ENCODE measurements around the gene POLL.

POLL gene

GRCh38 chr10:101573885-101574753 is 13.9 kb downstream of the POLL start:
- DNase-seq (ENCODE audit: low read depth), result no peak

DNA sequence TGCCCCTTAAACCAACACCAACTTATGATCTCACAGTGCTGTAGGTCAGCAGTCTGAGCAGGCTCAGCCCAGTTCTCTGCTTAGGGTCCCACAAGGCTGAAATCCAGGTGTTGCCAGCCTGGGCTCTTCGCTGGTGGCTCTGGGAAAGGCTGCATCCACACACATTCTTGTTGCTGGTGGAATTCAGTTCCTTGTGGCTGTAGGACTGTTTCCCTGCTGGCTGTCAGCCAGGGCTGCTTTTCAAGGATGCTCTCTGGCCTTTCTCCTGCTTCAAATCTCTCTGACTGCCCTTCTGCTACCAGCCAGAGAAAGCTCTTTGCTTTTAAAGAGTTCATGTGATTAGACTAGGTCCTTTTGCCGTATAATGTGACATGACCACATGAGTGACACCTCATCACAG is 15.3 kb downstream of the POLL start:
- DNase-seq (ENCODE audit: low read depth), result no peak

DNA sequence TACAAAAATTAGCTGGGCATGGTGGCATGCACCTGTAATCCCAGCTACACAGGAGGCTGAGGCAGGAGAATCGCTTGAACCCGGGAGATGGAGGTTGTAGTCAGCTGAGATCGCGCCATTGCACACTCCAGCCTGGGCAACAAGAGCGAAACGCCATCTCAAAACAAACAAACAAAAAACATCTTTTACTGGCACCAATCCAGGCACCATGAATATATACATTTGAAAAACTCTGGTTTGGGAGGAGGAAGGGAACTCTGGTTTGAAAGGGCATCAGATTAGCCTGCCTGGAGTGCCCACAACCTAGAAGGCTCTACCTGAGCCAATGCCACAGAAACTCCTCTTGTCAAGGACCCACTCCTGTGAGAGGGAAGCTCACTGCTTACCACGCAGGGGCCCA is 15.9 kb downstream of the POLL start:
- DNase-seq (ENCODE audit: low read depth), result no peak

- no peak for DNase-seq (ENCODE audit: low read depth)
These were observed 16.7 kb downstream of the POLL start for GRCh38 chr10:101571271-101571925.

DNA sequence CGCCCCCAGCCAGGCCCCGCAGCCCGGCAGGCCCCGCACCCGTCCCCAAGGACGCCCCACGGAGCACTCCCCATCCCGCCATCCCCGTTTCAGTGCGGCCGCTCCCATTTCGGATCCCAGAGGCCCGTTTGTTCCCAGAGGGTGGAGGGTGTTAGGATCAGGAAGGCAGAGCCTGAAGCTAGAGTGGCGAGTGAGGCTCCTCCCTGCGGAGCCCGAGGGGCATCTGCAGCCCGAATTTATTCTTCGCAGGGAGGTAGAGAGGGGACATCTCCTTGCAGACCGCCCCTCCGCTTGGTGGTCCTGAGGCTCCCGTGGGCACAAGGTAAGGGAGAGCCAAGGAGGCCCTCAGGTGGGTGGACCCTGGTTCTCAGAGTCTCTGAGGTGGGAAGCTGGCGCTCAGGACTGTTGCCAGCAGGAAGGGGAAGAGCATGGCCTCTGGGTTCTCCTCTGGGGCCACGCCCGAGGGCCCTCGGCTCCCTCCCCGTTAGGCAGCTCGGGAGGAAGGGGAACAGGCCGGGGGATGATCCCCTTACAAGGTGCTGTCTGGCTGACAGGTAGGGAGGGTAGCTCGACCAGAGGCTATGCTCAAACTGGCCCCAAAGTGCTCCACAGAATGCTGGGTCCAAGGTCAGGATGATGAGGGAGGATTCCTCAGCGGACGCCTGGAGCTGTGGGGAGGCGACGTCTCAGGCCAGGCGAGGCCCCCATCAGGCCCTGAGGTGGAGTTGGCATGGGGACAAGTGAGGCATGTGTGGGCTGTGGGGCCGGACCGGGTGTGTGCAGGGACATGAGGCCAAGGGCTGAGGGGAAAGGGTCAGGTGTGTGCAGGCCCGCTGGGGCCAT is 17.4 kb downstream of the POLL start:
- DNase-seq (ENCODE audit: low read depth), result no peak

- DNase-seq (ENCODE audit: low read depth), result peak; percentile 25
These were observed 18.2 kb downstream of the POLL start for GRCh38 chr10:101569622-101570427.

DNA sequence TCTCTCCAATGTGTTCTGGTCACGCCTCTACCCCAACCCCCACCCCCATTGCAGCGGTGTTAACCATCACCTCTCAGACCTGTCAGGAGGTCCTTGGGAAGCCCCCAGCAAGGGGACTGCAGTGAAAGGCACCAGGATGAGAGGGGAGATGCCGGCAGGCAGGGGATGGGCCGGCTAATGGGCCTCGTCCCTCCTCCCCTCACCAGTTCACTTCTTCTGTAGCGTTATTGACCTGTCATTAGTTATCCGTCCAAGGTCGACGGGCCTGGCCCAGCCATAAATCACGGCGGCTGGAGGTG is 18.8 kb downstream of the POLL start:
- no peak for DNase-seq (ENCODE audit: low read depth)

DNA sequence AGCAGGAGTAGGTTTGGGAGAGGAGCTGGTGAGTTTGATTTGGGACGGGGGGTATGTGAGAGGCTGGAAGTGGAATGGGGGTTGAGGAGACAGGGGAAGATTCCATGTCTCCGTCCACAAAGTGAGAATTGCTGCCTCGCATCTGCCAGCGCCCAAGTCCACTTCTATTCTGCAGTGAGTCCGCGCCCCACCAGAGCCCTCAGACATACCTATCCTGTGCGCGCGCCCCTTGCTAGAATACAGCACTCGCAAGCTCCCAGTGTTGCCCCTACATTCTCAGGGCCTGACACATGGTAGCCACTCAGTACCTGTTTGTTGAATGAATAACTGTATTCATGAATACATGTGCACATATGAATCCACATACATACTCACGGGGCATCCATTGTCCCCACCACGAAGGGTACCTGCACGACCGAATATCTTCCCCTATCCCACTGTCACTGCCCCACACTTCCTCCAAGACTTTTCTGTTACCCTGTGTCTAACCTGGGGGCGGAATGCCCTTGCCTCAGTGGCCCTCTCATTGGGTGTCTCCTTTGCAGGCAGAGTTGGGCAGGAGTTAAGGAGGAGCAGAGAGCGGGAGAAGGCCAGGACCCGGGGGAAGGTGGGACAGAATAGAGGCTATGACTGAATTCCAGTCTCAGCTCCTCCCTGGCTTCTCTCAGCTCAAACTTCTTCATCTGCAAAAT is 19.9 kb downstream of the POLL start:
- no peak for DNase-seq (ENCODE audit: low read depth)

DNA sequence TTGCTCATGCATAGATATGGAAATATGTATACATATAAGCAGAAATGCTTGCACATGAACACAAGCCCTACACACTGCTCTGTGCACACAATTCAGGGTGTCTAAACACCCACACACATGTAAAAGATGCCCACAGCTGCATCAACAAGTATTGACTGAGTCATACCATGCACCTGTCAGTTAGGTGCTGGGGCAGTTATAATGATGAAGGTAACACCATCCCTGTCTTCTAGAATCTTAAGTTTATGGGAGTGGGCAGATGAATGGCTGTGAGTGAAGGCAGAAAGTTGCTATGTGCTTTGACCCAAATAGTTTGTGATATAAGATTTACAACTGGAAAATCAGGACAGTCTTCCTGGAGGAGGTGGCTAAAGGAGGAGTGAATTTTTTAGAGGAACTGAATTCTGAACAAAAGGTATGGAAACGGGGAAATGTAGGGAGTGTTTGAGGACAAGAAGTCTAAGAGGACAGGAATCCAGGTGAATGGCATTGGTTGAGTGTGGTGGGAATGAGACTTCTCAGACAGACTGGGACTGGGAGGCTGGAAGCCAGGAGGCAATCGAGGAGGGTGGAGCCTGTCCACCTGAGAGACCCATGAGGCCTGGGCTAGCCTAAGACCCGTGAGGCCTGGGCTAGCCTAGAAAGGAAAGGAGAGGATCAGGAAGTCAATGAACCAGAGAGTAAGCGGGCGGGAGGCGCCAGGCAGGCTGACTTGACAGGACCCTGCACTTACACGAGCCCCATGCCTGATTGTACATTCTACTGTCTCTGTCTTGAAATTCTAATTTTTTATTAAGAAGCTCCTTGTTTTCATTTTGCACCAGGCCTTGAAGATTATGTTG is 20.7 kb downstream of the POLL start:
- DNase-seq (ENCODE audit: low read depth), result no peak

- DNase-seq (ENCODE audit: low read depth), result no peak
These were observed 21.5 kb downstream of the POLL start for GRCh38 chr10:101566333-101567164.

- no peak for DNase-seq (ENCODE audit: low read depth)
These were observed 22.1 kb downstream of the POLL start for GRCh38 chr10:101565936-101566332.

DNA sequence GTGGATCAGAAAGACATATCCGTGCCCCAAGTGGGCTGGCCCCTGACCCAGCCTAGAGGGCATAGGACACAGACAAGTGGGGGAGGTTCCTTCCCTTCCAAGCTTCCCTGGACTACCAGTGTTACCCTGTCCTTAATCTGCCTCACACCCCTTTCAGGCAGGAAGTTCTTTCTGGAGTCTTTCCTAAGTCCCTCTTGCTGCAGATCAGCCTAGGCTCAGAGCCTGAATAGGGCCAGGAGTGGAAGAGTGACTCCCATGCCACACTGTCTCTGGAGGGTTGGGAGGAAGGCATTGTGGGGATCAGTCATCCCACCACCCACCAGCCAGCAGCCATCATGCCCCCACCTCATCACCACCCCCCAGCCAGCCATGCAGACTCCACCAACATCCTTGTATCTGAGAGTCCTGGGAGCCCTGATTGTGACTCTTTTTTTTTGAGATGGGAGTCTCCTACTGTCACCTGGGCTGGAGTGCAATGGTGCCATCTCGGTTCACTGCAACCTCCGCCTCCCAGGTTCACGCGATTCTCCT is 22.6 kb downstream of the POLL start:
- no peak for DNase-seq (ENCODE audit: low read depth)

- no peak for DNase-seq (ENCODE audit: low read depth)
These were observed 23.5 kb downstream of the POLL start for GRCh38 chr10:101564490-101564991.

DNA sequence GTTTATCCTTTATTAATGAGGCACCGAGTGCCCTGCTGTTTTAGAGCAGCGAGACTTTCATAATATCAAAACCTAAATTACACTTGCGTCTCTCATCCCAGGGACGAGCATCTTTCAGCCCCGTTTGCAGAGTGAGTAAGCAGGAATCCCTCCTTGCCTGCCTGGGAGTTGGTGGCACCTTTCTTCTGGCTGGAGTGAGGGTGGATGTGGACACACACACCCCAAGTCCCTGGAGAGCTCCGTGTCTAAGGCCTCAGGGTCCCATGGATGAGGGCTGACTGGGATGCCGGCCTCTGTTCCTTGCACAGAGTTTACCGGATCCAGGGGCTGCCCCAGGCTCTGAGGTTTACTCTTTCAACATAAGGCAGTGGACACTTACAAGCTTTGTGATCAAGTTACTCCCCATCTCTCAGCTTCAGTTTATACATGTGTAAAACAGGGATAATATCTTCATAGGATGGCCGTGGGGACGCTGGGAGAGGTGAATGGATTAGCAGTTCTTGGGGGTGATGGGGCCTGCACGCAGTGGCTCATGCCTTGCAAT is 24.5 kb downstream of the POLL start:
- no peak for DNase-seq (ENCODE audit: low read depth)

DNA sequence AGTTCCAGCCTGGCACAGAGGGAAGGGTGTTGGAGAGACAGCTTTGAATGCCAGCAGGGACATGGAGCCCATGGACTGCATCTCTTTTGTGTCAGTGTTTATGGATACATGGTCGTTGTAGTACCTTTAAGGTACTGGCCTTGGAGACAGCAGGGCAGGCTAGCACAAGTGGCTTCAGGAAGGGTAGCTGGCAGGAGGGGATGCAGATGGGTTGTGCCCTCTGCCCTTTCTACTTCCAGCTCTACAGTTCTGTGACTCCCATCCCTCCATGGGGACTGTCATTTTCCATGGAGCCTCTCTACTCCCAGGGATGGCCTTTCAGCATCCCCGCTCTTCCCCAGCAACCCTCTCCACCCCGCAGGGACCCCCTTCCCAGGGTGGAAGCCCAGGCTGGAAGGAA is 25.1 kb downstream of the POLL start:
- DNase-seq (ENCODE audit: low read depth), result no peak

- DNase-seq (ENCODE audit: low read depth), result no peak
These were observed 25.8 kb downstream of the POLL start for GRCh38 chr10:101562231-101562630.

- no peak for DNase-seq (ENCODE audit: low read depth)
These were observed 26.8 kb downstream of the POLL start for GRCh38 chr10:101561068-101561915.

Data from stromal cell of bone marrow (primary cell).